GM23338 (cell line): ENCODE data around the gene GATM. TPM values are rescaled to one million over a fixed set of nuclear protein-coding genes. Genes with fewer than 3 reads are reported as not detected.

Source experiments
- ATAC-seq: fragments of 200-7000 bp; cut with Tn5 transposase; 3 replicates; pipeline ENCODE4 v1.9.1; 2020
- DNase-seq: peaks from one replicate; pipeline ENCODE4 v3.0.0-alpha.2; 2015; ENCODE audit warnings: low spot score
- H2AFZ ChIP-seq: fragments of 200-600 bp; sonication (generic); 2 replicates; pipeline ENCODE4 v1.8.0; 2016; ENCODE audit warnings: antibody characterized with exemption, mild to moderate bottlenecking, moderate library complexity
- H3F3A ChIP-seq: fragments of 200-600 bp; sonication (generic); replicated peaks from 2 replicates; pipeline ENCODE4 v1.8.0; 2017; ENCODE audit warnings: antibody characterized with exemption, mixed run types, low read depth
- H3K27ac ChIP-seq: fragments of 200-600 bp; sonication (generic); 2 replicates; pipeline ENCODE4 v1.6.1; 2016; ENCODE audit warnings: low read depth
- H3K27me3 ChIP-seq: fragments of 200-600 bp; sonication (generic); 2 replicates; pipeline ENCODE4 v1.8.0; 2016; ENCODE audit warnings: mild to moderate bottlenecking, mixed run types, moderate library complexity; ENCODE audit not compliant: insufficient read depth
- H3K36me3 ChIP-seq: fragments of 200-600 bp; sonication (generic); 2 replicates; pipeline ENCODE4 v1.8.0; 2016; ENCODE audit warnings: mild to moderate bottlenecking; ENCODE audit not compliant: insufficient read depth
- H3K4me1 ChIP-seq: fragments of 200-600 bp; sonication (generic); 2 replicates; pipeline ENCODE4 v1.8.0; 2016; ENCODE audit warnings: mild to moderate bottlenecking, moderate library complexity; ENCODE audit not compliant: insufficient read depth
- H3K4me2 ChIP-seq: fragments of 200-600 bp; sonication (generic); 2 replicates; pipeline ENCODE4 v1.7.1; 2017; ENCODE audit warnings: mixed run types
- H3K4me3 ChIP-seq: fragments of 200-600 bp; sonication (generic); 2 replicates; pipeline ENCODE4 v1.6.1; 2016; ENCODE audit warnings: mixed run types
- H3K79me2 ChIP-seq: fragments of 200-600 bp; sonication (generic); replicated peaks from 2 replicates; pipeline ENCODE4 v1.8.0; 2017; ENCODE audit warnings: mild to moderate bottlenecking; ENCODE audit not compliant: insufficient read depth
- H3K9me2 ChIP-seq: fragments of 200-600 bp; sonication (generic); 2 replicates; pipeline ENCODE4 v1.8.0; 2017; ENCODE audit not compliant: insufficient read depth
- H4K20me1 ChIP-seq: fragments of 200-600 bp; sonication (generic); replicated peaks from 2 replicates; pipeline ENCODE4 v1.8.0; 2017; ENCODE audit warnings: mild to moderate bottlenecking; ENCODE audit not compliant: insufficient read depth
- H3K27ac Mint-ChIP-seq: 2 replicates; pipeline ENCODE4 v1.8.0; 2020; ENCODE audit warnings: inconsistent platforms, mild to moderate bottlenecking, moderate library complexity, mixed read lengths
- H3K27me3 Mint-ChIP-seq: 3 replicates; pipeline ENCODE4 v1.8.0; 2022; ENCODE audit warnings: low read depth, mild to moderate bottlenecking, moderate library complexity, mixed read lengths, inconsistent platforms; ENCODE audit not compliant: insufficient read depth, poor library complexity
- H3K36me3 Mint-ChIP-seq: 3 replicates; pipeline ENCODE4 v1.8.0; 2021; ENCODE audit warnings: low read depth, mild to moderate bottlenecking, inconsistent platforms, moderate library complexity, mixed read lengths
- H3K4me1 Mint-ChIP-seq: 3 replicates; pipeline ENCODE4 v1.8.0; 2020; ENCODE audit warnings: mild to moderate bottlenecking, inconsistent platforms, mixed read lengths
- H3K4me3 Mint-ChIP-seq: 3 replicates; pipeline ENCODE4 v1.8.0; 2021; ENCODE audit warnings: moderate library complexity, mild to moderate bottlenecking, inconsistent platforms, mixed read lengths
- H3K9me3 Mint-ChIP-seq: 3 replicates; pipeline ENCODE4 v1.8.0; 2020; ENCODE audit warnings: moderate library complexity, mild to moderate bottlenecking, inconsistent platforms, mixed read lengths
- CREB1 ChIP-seq: fragments of 250-450 bp; sonication (Bioruptor Pico); IDR thresholded peaks from 2 replicates; pipeline ENCODE4 v1.5.0; 2020; ENCODE audit warnings: low read depth, mild to moderate bottlenecking, moderate library complexity
- EZH2 ChIP-seq: fragments of 200-600 bp; sonication (generic); IDR thresholded peaks from one replicate; pipeline ENCODE4 v1.8.0; 2017; ENCODE audit warnings: antibody characterized with exemption, mild to moderate bottlenecking, low read depth; ENCODE audit not compliant: unreplicated experiment
- EZH2phosphoT487 ChIP-seq: fragments of 200-600 bp; sonication (generic); IDR thresholded peaks from one replicate; pipeline ENCODE4 v1.8.1; 2018; ENCODE audit warnings: antibody characterized with exemption; ENCODE audit not compliant: unreplicated experiment
- NANOG ChIP-seq: IDR thresholded peaks from 2 replicates; pipeline ENCODE4 v1.6.1; 2016; ENCODE audit warnings: antibody characterized with exemption, borderline replicate concordance
- POLR2AphosphoS5 ChIP-seq: IDR thresholded peaks from 2 replicates; pipeline ENCODE4 v1.6.1; 2016; ENCODE audit warnings: antibody characterized with exemption, low read depth
- REST ChIP-seq: IDR thresholded peaks from one replicate; pipeline ENCODE4 v1.6.1; 2018; ENCODE audit warnings: antibody characterized with exemption; ENCODE audit not compliant: unreplicated experiment
- STAT1 ChIP-seq: IDR thresholded peaks from one replicate; pipeline ENCODE4 v1.6.1; 2016; ENCODE audit warnings: antibody characterized with exemption; ENCODE audit not compliant: unreplicated experiment
- ZNF114 ChIP-seq: fragments of 250-450 bp; sonication (Bioruptor Pico); IDR thresholded peaks from 2 replicates; pipeline ENCODE4 v1.5.0; 2020; ENCODE audit warnings: mild to moderate bottlenecking, moderate library complexity
- ZNF331 ChIP-seq: fragments of 250-450 bp; sonication (Bioruptor Pico); IDR thresholded peaks from 2 replicates; pipeline ENCODE4 v1.5.0; 2020; ENCODE audit warnings: low read depth, mild to moderate bottlenecking, moderate library complexity
- polyA plus RNA-seq: library from polyadenylated mRNA; unstranded; fragments of >200 nt; fragmentation: Nextera tagmentation; extraction: Ambion mirVana; gene quantifications from 2 replicates; pipeline ENCODE4 v1.2.1, GENCODE V29; 2016
- total RNA-seq: library from RNA; depleted of rRNA; stranded (reverse); fragments of >200 nt; shearing (Covaris generic); gene quantifications from 2 replicates; pipeline ENCODE4 v1.2.3, GENCODE V29; 2014
- TF ChIP-seq, protein P1 (sequence below): IDR thresholded peaks from 2 replicates; pipeline ENCODE4 v1.6.1; 2016; ENCODE audit warnings: antibody characterized with exemption
- TF ChIP-seq, protein P2 (sequence below), 2 experiments: fragments of 200-600 bp in 1 of 2; sonication (generic) in 1 of 2; conservative IDR thresholded peaks; 2 replicates each; pipeline versions ENCODE4 v1.5.1 to v1.6.1; 2016 to 2017; ENCODE audit warnings: antibody characterized with exemption in 2 of 2, low read depth in 2 of 2, mild to moderate bottlenecking in 2 of 2, moderate library complexity in 1 of 2

GATM gene
- total and polyA plus RNA-seq, 2 experiments from 2014 or later: 8.5 to 17.5 TPM

GRCh38 chr15:45387380-45388007 is 9.2 kb upstream of the GATM start:
- Histone ChIP-seq H3K4me3 (no peak overlapping the region), H3K27me3 (peaks cover 23% of the 10 kb centered on the region), H3K27ac (no peak overlapping the region), H3K9me2 (no peaks in the 10 kb centered on the region), H4K20me1 (no peaks in the 10 kb centered on the region), H3K4me2 (no peak overlapping the region), H3K36me3 (no peaks in the 10 kb centered on the region), H3K4me1 (no peaks in the 10 kb centered on the region), H2AFZ (no peak overlapping the region), H3F3A (no peaks in the 10 kb centered on the region), H3K79me2 (no peaks in the 10 kb centered on the region)
- Mint-ChIP-seq H3K9me3 (no peaks in the 10 kb centered on the region), H3K4me1 (no peaks in the 10 kb centered on the region), H3K4me3 (no peak overlapping the region), H3K27me3 (peaks cover 2% of the 10 kb centered on the region), H3K27ac (no peak overlapping the region), H3K36me3 (no peaks in the 10 kb centered on the region)
- DNase-seq (no peak), ATAC-seq (no peak)
- no peak for TF ChIP-seq NANOG

- Mint-ChIP-seq H3K9me3 (no peaks in the 10 kb centered on the region), H3K27ac (no peak overlapping the region), H3K4me1 (no peaks in the 10 kb centered on the region), H3K4me3 (no peak overlapping the region), H3K27me3 (peaks cover 2% of the 10 kb centered on the region), H3K36me3 (no peaks in the 10 kb centered on the region)
- no peak overlapping the region; the same call in 1 of the 2 replicates for H2AFZ ChIP-seq
- H3K4me3 ChIP-seq: no peak overlapping the region
- H3K79me2 ChIP-seq: no peaks in the 10 kb centered on the region
- H3K4me1 ChIP-seq: no peaks in the 10 kb centered on the region
- H4K20me1 ChIP-seq: no peaks in the 10 kb centered on the region
- H3K27ac ChIP-seq: no peak overlapping the region
- no peak overlapping the region for H3K4me2 ChIP-seq
- no peaks in the 10 kb centered on the region for H3K9me2 ChIP-seq
- H3K36me3 ChIP-seq: no peaks in the 10 kb centered on the region
- TF ChIP-seq ZNF331 (no peak), STAT1 (no peak), EZH2phosphoT487 (no peak), REST (no peak), EZH2 (no peak), ZNF114 (CRISPR knock-in tag) (no peak), CREB1 (no peak), NANOG (no peak), POLR2AphosphoS5 (no peak)
- TF ChIP-seq, protein P1, sequence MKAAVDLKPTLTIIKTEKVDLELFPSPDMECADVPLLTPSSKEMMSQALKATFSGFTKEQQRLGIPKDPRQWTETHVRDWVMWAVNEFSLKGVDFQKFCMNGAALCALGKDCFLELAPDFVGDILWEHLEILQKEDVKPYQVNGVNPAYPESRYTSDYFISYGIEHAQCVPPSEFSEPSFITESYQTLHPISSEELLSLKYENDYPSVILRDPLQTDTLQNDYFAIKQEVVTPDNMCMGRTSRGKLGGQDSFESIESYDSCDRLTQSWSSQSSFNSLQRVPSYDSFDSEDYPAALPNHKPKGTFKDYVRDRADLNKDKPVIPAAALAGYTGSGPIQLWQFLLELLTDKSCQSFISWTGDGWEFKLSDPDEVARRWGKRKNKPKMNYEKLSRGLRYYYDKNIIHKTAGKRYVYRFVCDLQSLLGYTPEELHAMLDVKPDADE: no peak
- TF ChIP-seq, protein P2, sequence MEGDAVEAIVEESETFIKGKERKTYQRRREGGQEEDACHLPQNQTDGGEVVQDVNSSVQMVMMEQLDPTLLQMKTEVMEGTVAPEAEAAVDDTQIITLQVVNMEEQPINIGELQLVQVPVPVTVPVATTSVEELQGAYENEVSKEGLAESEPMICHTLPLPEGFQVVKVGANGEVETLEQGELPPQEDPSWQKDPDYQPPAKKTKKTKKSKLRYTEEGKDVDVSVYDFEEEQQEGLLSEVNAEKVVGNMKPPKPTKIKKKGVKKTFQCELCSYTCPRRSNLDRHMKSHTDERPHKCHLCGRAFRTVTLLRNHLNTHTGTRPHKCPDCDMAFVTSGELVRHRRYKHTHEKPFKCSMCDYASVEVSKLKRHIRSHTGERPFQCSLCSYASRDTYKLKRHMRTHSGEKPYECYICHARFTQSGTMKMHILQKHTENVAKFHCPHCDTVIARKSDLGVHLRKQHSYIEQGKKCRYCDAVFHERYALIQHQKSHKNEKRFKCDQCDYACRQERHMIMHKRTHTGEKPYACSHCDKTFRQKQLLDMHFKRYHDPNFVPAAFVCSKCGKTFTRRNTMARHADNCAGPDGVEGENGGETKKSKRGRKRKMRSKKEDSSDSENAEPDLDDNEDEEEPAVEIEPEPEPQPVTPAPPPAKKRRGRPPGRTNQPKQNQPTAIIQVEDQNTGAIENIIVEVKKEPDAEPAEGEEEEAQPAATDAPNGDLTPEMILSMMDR (conservative IDR thresholded peaks at IDR 0.05; ENCODE audit: low read depth in 2 of 2): no peak
- no peak for ATAC-seq
- no peaks in the 10 kb centered on the region for H3F3A ChIP-seq
- peaks cover 26% of the 10 kb centered on the region for H3K27me3 ChIP-seq
- no peak for DNase-seq
Measured at GRCh38 chr15:45386974-45387373, 8.6 kb upstream of the GATM start.
